ENCODE data around the gene HDAC9. TPM values are rescaled to one million over a fixed set of nuclear protein-coding genes. Genes with fewer than 3 reads are reported as not detected.

The HDAC9 gene
- total and polyA plus RNA-seq, 7 experiments from 2014 or later = 0.08 to 32.1 (median 0.30) TPM

DNA sequence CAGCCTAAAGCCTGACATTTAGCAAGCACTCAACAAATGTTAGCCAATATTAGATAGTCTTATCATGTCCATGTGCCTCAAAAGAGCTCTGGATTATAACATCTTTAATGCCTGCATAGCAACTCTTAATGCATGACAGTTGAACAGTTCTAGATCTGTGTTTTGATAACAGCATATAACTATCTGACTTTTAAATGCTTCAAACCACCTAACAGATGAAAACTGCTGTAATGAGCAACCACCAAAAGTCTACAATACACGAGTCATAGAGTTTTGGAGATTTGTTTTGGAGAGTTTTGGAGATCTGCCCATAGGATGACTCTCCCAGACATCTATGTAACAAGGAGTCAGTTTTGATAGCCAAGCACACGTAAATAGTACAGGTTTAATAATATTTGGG lies 394.6 kb downstream of the HDAC9 start:
- no peak overlapping the region for H3K27ac Mint-ChIP-seq
- H3K36me3 ChIP-seq (ENCODE audit: control insufficient read depth in 2 of 3, insufficient read depth in 3 of 3, low read length in 3 of 3) = no peaks in the 10 kb centered on the region
- H3K4me1 ChIP-seq (ENCODE audit: control insufficient read depth in 2 of 2, insufficient read depth in 2 of 2, low read length in 2 of 2) = no peaks in the 10 kb centered on the region
- H3K27ac ChIP-seq (ENCODE audit: low read depth, low read length) = no peak overlapping the region
- no peak overlapping the region for H3K4me3 Mint-ChIP-seq
- H3K9me3 ChIP-seq (ENCODE audit: control insufficient read depth in 2 of 3, low read length in 3 of 3) = no peaks in the 10 kb centered on the region
- CTCF ChIA-PET = no interaction called here
- no peak overlapping the region for H3K4me3 ChIP-seq (ENCODE audit: low read length)
- POLR2A ChIA-PET = no interaction called here
- H3K4me1 Mint-ChIP-seq = no peaks in the 10 kb centered on the region
- H3K27me3 ChIP-seq (ENCODE audit: control insufficient read depth in 2 of 2, insufficient read depth in 2 of 2, low read length in 2 of 2) = no peaks in the 10 kb centered on the region
- peaks cover 0 to 7% (median 0%) of the 10 kb centered on the region in 11 donors for H3K9me3 Mint-ChIP-seq
- H3K36me3 Mint-ChIP-seq = no peaks in the 10 kb centered on the region
- ATAC-seq (no peak), DNase-seq (no peak)
- intact Hi-C loops (cut with micrococcal nuclease) = no loop called here
- no peaks in the 10 kb centered on the region for H3K27me3 Mint-ChIP-seq

DNA sequence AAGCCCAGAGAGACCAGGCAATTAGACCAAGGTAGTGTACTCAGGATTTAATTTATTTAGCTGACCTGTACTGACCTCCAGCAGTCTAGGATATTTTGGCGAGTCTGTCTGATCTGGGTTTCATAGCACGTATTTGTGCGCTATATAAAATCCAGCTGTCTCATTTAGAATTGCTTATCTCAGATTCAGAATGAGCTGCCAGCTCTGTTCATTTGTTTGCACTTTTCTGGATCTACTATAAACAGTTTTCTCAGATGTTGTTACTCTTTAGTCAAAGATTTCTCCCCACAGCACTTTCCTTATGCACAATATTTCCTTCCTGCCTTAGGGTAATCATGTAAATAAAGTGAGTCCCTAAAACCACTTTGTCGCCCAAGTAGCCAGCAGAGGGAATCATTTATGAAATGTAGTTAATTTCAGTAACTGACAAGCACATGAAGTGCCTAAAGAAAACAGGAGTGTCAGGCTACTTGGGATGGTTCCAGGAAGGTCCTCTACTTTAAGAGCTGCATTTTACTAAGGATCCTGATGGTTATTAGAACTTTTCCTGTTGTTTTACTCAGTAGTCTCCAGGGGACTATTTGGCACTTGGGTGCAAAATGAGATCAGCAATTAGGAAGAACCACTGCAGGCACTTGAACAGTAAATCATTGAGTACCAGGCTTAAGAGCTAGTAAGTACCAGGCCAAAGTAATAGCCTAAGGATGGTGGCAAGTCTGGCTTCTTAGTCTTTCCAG lies 395.5 kb downstream of the HDAC9 start:
- no peak for ATAC-seq

DNA sequence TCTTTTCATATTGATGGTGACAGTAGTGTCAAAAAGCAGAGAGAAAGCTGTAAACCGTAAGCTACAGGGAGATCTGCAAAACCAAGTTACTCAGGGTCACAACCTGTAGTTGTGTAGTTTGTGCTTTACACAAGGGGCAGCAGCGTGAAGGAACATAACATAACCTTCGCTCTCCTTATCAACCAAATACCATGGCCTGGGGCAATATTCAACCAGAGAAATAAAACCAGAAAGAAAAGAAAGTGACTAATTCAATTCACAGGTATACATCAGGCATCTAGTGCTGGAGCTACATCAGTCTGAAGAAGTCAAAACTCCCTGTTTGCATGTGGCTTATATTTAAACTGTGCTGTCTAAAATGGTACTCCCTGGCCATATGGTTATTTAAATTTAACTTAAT lies 397.6 kb downstream of the HDAC9 start:
- no peaks in the 10 kb centered on the region for H3K9me3 ChIP-seq (ENCODE audit: control insufficient read depth in 2 of 3, low read length in 3 of 3)
- intact Hi-C loops (cut with micrococcal nuclease) = no loop called here
- Mint-ChIP-seq H3K4me1 (no peaks in the 10 kb centered on the region), H3K4me3 (no peak overlapping the region), H3K27ac (no peak overlapping the region), H3K36me3 (no peaks in the 10 kb centered on the region), H3K27me3 (no peaks in the 10 kb centered on the region), H3K9me3 (peaks cover 0 to 6% (median 0%) of the 10 kb centered on the region in 11 donors)
- H3K27me3 ChIP-seq (ENCODE audit: control insufficient read depth in 2 of 2, insufficient read depth in 2 of 2, low read length in 2 of 2) = no peaks in the 10 kb centered on the region
- no peak overlapping the region for H3K27ac ChIP-seq (ENCODE audit: low read depth, low read length)
- no peaks in the 10 kb centered on the region for H3K4me1 ChIP-seq (ENCODE audit: control insufficient read depth in 2 of 2, insufficient read depth in 2 of 2, low read length in 2 of 2)
- H3K4me3 ChIP-seq (ENCODE audit: low read length) = no peak overlapping the region
- ATAC-seq (no peak), DNase-seq (no peak)
- ChIA-PET POLR2A (no interaction called here), CTCF (no interaction called here)
- no peaks in the 10 kb centered on the region for H3K36me3 ChIP-seq (ENCODE audit: control insufficient read depth in 2 of 3, insufficient read depth in 3 of 3, low read length in 3 of 3)

More for the DNA sequence above, 395.5 kb downstream of the HDAC9 start:
- no peaks in the 10 kb centered on the region for H3K27me3 ChIP-seq (ENCODE audit: control insufficient read depth in 2 of 2, insufficient read depth in 2 of 2, low read length in 2 of 2)
- Mint-ChIP-seq H3K27ac (no peak overlapping the region), H3K4me3 (no peak overlapping the region), H3K36me3 (no peaks in the 10 kb centered on the region), H3K4me1 (no peaks in the 10 kb centered on the region), H3K9me3 (peaks cover 0 to 7% (median 0%) of the 10 kb centered on the region in 11 donors), H3K27me3 (no peaks in the 10 kb centered on the region)
- H3K9me3 ChIP-seq (ENCODE audit: control insufficient read depth in 2 of 3, low read length in 3 of 3) = no peaks in the 10 kb centered on the region
- H3K4me1 ChIP-seq (ENCODE audit: control insufficient read depth in 2 of 2, insufficient read depth in 2 of 2, low read length in 2 of 2) = no peaks in the 10 kb centered on the region
- intact Hi-C loops (cut with micrococcal nuclease) = no loop called here
- no peak for DNase-seq
- H3K27ac ChIP-seq (ENCODE audit: low read depth, low read length) = no peak overlapping the region
- H3K4me3 ChIP-seq (ENCODE audit: low read length) = no peak overlapping the region
- ChIA-PET CTCF (no interaction called here), POLR2A (no interaction called here)
- no peaks in the 10 kb centered on the region for H3K36me3 ChIP-seq (ENCODE audit: control insufficient read depth in 2 of 3, insufficient read depth in 3 of 3, low read length in 3 of 3)

- no peaks in the 10 kb centered on the region for H3K9me3 ChIP-seq (ENCODE audit: control insufficient read depth in 2 of 3, low read length in 3 of 3)
- no peaks in the 10 kb centered on the region for H3K27me3 ChIP-seq (ENCODE audit: control insufficient read depth in 2 of 2, insufficient read depth in 2 of 2, low read length in 2 of 2)
- Mint-ChIP-seq H3K4me3 (no peak overlapping the region), H3K36me3 (no peaks in the 10 kb centered on the region), H3K27ac (no peak overlapping the region), H3K27me3 (no peaks in the 10 kb centered on the region), H3K4me1 (no peaks in the 10 kb centered on the region), H3K9me3 (peaks cover 0 to 6% (median 0%) of the 10 kb centered on the region in 11 donors)
- H3K4me1 ChIP-seq (ENCODE audit: control insufficient read depth in 2 of 2, insufficient read depth in 2 of 2, low read length in 2 of 2) = no peaks in the 10 kb centered on the region
- no peaks in the 10 kb centered on the region for H3K36me3 ChIP-seq (ENCODE audit: control insufficient read depth in 2 of 3, insufficient read depth in 3 of 3, low read length in 3 of 3)
- ChIA-PET POLR2A (no interaction called here), CTCF (no interaction called here)
- DNase-seq (no peak), ATAC-seq (no peak)
- H3K4me3 ChIP-seq (ENCODE audit: low read length) = no peak overlapping the region
- intact Hi-C loops (cut with micrococcal nuclease) = no loop called here
- H3K27ac ChIP-seq (ENCODE audit: low read depth, low read length) = no peak overlapping the region
Observed at GRCh38 chr7:18894155-18894554, 398.6 kb downstream of the HDAC9 start.

DNA sequence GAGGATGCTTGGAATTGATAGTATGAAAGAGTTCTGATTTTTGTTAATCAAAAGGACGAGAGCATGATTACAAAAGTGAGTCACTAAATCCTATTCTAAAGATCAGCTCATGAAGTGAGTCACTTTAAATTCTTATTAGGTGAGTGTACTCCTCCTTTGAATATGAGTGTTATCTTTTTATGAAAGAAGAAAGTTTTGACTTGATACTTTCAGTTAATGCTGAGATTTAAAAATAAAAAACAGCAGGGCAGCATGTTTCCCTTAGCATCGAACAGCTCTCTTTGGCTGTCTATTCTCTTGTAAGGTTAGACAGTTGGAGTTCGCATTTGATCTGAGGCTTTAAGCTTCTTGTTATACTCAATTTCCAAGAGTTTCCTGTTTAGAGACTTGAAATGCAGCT lies 399.9 kb downstream of the HDAC9 start:
- POLR2A ChIA-PET = no interaction called here
- peaks cover 0 to 2% (median 0%) of the 10 kb centered on the region in 11 donors for H3K9me3 Mint-ChIP-seq

GRCh38 chr7:18896343-18896975 lies 400.9 kb downstream of the HDAC9 start:
- ATAC-seq = no peak
- no peaks in the 10 kb centered on the region for H3K27me3 ChIP-seq (ENCODE audit: control insufficient read depth in 2 of 2, insufficient read depth in 2 of 2, low read length in 2 of 2)
- H3K4me3 Mint-ChIP-seq = no peak overlapping the region
- no peak overlapping the region for H3K27ac ChIP-seq (ENCODE audit: low read depth, low read length)
- H3K9me3 ChIP-seq (ENCODE audit: control insufficient read depth in 2 of 3, low read length in 3 of 3) = no peaks in the 10 kb centered on the region
- no peak for DNase-seq
- H3K36me3 Mint-ChIP-seq = no peaks in the 10 kb centered on the region
- no peaks in the 10 kb centered on the region for H3K36me3 ChIP-seq (ENCODE audit: control insufficient read depth in 2 of 3, insufficient read depth in 3 of 3, low read length in 3 of 3)
- H3K9me3 Mint-ChIP-seq = peaks cover 0 to 2% (median 0%) of the 10 kb centered on the region in 11 donors
- ChIA-PET CTCF (no interaction called here), POLR2A (no interaction called here)
- no peak overlapping the region for H3K4me3 ChIP-seq (ENCODE audit: low read length)
- no peak overlapping the region for H3K27ac Mint-ChIP-seq
- H3K4me1 Mint-ChIP-seq = no peaks in the 10 kb centered on the region
- no peaks in the 10 kb centered on the region for H3K27me3 Mint-ChIP-seq
- intact Hi-C loops (cut with micrococcal nuclease) = no loop called here
- H3K4me1 ChIP-seq (ENCODE audit: control insufficient read depth in 2 of 2, insufficient read depth in 2 of 2, low read length in 2 of 2) = no peaks in the 10 kb centered on the region

More for the DNA sequence above, 399.9 kb downstream of the HDAC9 start:
- Mint-ChIP-seq H3K4me1 (no peaks in the 10 kb centered on the region), H3K27ac (no peak overlapping the region), H3K4me3 (no peak overlapping the region), H3K27me3 (no peaks in the 10 kb centered on the region), H3K36me3 (no peaks in the 10 kb centered on the region)
- ATAC-seq = no peak
- no peaks in the 10 kb centered on the region for H3K36me3 ChIP-seq (ENCODE audit: control insufficient read depth in 2 of 3, insufficient read depth in 3 of 3, low read length in 3 of 3)
- H3K4me1 ChIP-seq (ENCODE audit: control insufficient read depth in 2 of 2, insufficient read depth in 2 of 2, low read length in 2 of 2) = no peaks in the 10 kb centered on the region
- DNase-seq = no peak
- H3K27me3 ChIP-seq (ENCODE audit: control insufficient read depth in 2 of 2, insufficient read depth in 2 of 2, low read length in 2 of 2) = no peaks in the 10 kb centered on the region
- no peaks in the 10 kb centered on the region for H3K9me3 ChIP-seq (ENCODE audit: control insufficient read depth in 2 of 3, low read length in 3 of 3)
- no peak overlapping the region for H3K27ac ChIP-seq (ENCODE audit: low read depth, low read length)
- CTCF ChIA-PET = no interaction called here
- no peak overlapping the region for H3K4me3 ChIP-seq (ENCODE audit: low read length)
- intact Hi-C loops (cut with micrococcal nuclease) = no loop called here

GRCh38 chr7:18900236-18900635 lies 404.7 kb downstream of the HDAC9 start:
- Histone ChIP-seq H3K9me3 (ENCODE audit: control insufficient read depth in 2 of 3, low read length in 3 of 3) (no peaks in the 10 kb centered on the region), H3K27ac (ENCODE audit: low read depth, low read length) (no peak overlapping the region), H3K27me3 (ENCODE audit: control insufficient read depth in 2 of 2, insufficient read depth in 2 of 2, low read length in 2 of 2) (no peaks in the 10 kb centered on the region), H3K36me3 (ENCODE audit: control insufficient read depth in 2 of 3, insufficient read depth in 3 of 3, low read length in 3 of 3) (no peaks in the 10 kb centered on the region), H3K4me3 (ENCODE audit: low read length) (no peak overlapping the region), H3K4me1 (ENCODE audit: control insufficient read depth in 2 of 2, insufficient read depth in 2 of 2, low read length in 2 of 2) (no peaks in the 10 kb centered on the region)
- Mint-ChIP-seq H3K4me1 (no peaks in the 10 kb centered on the region), H3K27ac (no peak overlapping the region), H3K36me3 (no peaks in the 10 kb centered on the region), H3K4me3 (no peak overlapping the region), H3K9me3 (peaks cover 0 to 6% (median 0%) of the 10 kb centered on the region in 11 donors), H3K27me3 (no peaks in the 10 kb centered on the region)
- no peak for ATAC-seq
- no peak for DNase-seq
- intact Hi-C loops (cut with micrococcal nuclease) = no loop called here
- CTCF ChIA-PET = no interaction called here
- POLR2A ChIA-PET = no interaction called here
